ENCODE measurements around the gene UNC45A. TPM values are rescaled to one million over a fixed set of nuclear protein-coding genes. Genes with fewer than 3 reads are reported as not detected.

UNC45A gene
- total RNA-seq, 1 donor from 2014 or later = 24.4 TPM

DNA sequence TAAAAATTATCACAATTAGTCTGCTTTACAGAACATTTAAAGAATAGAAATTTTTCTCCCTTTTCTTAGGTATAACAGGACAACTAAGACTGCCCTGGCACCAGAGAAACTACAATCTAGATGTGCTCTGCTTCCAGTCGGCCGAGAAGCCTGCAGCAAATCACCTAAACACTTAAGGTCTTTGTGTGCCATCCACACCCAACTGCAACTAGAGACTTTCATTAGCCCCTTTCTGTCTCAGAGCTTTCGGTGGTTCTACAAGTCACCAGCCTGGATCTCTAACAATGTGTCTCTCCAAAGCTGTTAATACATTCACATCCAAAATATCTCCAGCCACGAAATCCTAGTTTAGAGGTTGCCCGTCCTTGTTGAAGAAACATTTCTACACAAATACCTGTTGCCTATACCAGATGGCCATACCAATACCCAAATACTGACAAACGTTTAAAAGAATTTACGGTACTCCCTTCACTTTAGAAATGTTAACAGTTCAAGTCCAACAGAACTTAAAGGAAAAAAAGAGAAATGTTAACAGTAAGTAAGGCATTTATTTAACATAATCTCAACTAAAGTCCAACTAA lies 52.6 kb downstream of the UNC45A start:
- no peak for DNase-seq
- ATAC-seq = no peak
- intact Hi-C loops (cut with micrococcal nuclease) = no loop called here

DNA sequence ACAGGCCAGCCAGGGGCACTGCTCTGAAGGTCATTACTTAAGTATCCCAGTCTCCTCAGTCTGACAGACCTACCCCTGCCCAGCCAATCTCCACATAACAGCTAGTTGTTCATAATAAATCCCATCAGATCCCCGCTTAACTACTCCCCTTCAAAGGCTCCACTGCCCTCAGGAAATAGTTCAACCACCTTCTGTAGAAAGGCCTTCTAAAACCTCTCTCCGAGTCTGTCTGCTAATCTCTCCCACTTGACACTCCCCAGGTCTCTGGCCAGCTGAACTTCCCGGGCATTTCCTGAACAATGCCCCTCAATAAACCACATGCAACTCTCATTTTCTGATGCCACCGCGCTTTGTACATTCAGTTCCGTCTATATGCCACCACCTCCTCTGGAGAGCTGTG lies 53.2 kb downstream of the UNC45A start:
- ATAC-seq (no peak), DNase-seq (no peak)
- intact Hi-C loops (cut with micrococcal nuclease) = no loop called here

DNA sequence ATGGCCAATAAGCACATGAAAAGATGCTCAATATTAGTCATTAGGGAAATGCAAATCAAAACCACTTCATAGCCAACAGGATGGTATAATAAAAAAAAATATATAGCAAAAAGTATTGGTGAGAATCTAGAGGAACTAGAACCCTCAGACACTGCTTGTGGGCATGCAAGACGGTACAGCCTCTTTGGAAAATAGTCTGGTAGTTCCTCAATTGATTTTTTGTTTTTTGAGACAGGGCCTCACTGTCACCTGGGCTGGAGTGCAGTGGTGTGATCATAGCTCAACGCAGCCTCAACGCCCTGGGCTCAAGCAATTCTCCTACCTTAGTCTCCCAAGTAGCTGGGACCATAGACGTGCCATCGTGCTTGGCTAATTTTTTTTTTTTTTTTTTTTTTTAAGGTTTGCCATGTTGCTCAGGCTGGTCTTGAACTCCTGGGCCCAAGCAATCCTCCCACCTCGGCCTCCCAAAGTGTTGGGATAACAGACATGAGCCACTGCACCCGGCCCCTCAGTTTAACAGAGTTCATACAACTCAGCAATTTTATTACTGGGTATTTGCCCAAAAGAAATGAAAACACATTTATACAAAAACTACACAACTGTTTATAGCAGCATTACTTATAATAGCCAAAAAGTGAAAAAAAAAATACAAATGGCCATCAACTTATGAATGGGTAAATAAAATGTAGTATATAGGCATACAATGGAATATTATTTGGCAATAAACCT lies 54.1 kb downstream of the UNC45A start:
- ATAC-seq (no peak), DNase-seq (no peak)
- intact Hi-C loops (cut with micrococcal nuclease) = no loop called here

DNA sequence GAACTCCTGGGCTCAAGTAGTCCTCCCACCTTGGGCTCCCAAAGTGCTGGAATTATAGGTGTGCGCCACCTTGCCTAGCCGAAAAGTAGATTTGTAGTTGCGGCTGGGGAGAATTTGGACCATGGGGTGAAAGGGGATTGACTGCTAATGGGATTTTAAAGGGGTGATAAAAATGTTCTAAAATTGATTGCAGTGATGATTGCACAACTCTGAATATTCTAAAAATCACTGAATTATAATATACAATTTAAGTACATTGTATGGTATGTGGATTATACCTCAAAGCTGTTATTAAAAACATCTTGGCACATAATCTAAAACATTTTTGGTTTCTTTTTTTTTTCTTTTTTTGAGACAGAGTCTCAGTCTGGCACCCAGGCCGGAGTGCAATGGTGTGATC lies 55.4 kb downstream of the UNC45A start:
- intact Hi-C loops (cut with micrococcal nuclease) = no loop called here
- ATAC-seq (no peak), DNase-seq (no peak)

DNA sequence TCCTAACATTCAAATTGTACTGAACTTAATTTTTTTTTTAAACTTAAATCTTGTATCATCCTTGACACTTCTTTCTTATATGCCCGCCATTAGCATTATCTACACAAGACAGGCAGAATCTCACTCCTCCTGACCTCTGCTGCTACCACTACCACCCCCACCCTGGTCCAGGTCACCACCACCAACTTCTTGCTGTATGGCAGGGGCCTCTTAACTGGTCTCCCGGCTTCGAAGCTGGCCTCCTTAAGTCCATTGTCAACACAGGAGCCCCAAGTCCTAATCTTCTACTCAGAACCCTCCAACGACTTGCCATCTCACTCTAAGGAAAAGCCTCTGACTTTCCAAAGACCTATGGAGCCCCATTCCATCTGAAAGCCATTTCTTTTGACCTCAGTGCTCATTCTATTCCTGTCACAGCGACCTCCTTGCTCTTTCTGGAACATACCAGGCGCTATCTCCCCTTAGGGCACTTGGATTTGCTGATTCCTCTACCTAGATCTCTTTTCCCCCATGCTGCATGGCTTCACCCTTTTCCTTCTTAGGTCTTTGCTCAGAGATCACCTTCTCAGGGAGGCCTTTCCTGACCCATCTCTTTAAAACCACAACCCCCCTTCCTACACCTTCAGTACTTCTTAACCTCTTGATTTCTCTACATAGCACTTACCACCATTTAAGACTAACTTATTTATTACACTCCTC lies 56.7 kb downstream of the UNC45A start:
- intact Hi-C loops (cut with micrococcal nuclease) = no loop called here
- ATAC-seq = no peak
- DNase-seq = no peak

DNA sequence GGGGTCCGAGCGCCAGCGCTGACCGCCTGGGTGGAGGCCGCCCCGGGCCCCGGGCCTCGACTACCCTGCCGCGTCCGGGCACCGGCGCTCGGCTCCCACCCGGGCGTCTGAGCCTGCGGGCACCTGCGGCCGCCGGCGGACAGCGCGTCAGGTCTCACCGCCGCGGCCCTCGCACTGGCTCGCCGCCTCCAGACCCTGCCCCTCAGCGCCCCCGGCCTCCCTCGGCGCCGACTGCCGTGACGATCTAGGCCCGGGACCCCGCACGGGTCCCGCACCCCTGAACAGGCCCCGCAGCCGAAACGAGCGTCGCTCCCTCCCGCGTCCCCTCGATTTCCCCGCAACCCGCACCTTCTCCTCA lies 59.0 kb downstream of the UNC45A start:
- intact Hi-C loops (cut with micrococcal nuclease) = no loop called here
- ATAC-seq = peak; percentile 40
- DNase-seq = peak; percentile 43

DNA sequence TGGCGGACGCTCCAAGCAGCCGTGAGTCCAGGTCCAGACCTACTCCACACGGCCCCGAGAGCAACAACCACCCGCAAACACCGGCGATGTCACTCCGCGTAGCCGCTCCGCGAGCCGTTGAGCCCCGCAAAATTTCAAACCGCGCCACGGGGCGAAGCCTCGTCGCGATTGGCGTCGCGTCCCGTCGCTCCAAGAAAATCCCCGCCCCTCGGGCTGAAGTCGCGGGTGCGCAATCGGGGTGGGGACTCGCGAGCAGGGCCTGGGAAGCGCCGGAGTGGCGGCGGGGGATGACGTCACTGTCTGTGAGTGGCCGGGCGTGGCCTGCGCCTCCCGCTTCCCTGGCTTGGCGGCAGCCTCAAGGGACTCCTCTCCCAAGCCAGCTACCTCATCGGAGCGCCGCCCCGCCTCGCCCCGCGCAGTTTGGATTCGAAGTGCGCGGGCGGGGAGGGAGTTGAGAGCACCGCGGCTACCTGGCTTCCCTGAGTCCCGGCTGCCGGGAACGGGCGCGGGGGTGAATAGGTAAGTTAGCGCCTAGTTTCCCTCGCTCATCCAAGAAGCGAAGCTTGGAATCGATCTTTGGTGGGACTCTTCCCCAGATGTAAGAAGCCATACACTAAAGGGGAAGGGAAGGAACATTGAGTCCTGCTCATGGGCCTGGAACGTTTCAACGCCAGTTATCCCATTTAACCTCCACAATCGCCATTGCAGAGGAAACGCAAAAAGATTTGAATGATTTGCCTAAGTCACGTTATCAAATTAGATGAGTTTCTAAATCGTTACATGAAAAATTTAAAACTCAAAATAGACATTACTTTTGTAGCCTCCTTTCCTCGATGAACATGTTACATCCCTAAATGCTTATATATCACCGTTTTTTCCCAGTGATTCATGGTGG lies 59.6 kb downstream of the UNC45A start, which contains the start of gene PRC1:
TSS of gene PRC1 (minus strand) at position 119 of the 895 bp plus-strand sequence. CDS start at position 1, 118 bp downstream.
- peak; percentile 100 for ATAC-seq
- intact Hi-C loops (cut with micrococcal nuclease) = no loop called here
- peak; percentile 99 for DNase-seq

DNA sequence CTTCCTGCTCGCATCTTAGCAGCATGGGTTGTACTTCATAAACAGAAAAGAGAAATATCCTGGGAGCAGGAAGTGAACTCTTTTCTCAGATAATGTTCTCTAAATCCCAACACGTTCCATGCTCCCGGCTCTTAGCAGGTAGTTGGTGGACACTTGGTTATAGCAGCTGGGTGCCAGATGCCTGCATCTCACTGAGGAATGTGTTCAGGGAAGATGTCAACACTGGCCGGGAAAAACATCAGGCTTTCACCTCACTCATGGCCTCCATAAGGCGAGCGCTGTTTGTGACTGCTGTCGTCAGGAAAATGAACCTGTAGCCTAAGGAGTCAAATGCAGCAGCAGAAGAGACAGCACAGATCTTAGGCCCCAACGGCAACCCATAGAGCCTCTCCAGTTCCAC lies 63.7 kb downstream of the UNC45A start:
- DNase-seq = no peak
- intact Hi-C loops (cut with micrococcal nuclease) = no loop called here
- ATAC-seq = no peak

DNA sequence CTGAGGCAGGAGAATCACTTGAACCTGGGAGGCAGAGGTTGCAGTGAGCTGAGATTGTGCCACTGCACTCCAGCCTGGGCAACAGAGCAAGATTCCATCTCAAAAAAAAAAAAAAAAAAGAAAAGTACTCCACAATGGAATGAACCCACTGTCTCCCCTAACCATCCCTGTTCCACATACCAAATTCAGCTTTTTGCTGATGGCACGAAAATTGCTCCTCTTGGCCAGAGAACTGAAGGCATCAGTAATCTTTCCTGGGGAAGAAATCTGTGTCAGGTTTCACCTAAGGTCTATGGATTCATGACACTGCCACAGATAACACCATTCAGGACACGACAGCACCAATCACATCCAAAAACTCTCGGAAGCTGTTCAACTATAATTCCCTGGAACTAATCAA lies 66.1 kb downstream of the UNC45A start:
- ATAC-seq = no peak
- DNase-seq = no peak
- intact Hi-C loops (cut with micrococcal nuclease) = no loop called here

Other genes with a start within 250 kb of the UNC45A start
- gene BLM, start 217.9 kb upstream of the UNC45A start, total RNA-seq = 35.9 TPM
- gene FURIN, start 66.7 kb upstream of the UNC45A start, total RNA-seq = 49.9 TPM
- gene FES, start 50.8 kb upstream of the UNC45A start, total RNA-seq = 15.4 TPM
- 146 TPM for gene MAN2A2, start 32.0 kb upstream of the UNC45A start, total RNA-seq
- gene HDDC3, start 2.7 kb upstream of the UNC45A start, total RNA-seq = 15.0 TPM
- gene RCCD1, start 19.6 kb downstream of the UNC45A start, total RNA-seq = 11.5 TPM
- 3.3 TPM for gene PRC1, start 59.2 kb downstream of the UNC45A start, total RNA-seq
- gene VPS33B, start 87.3 kb downstream of the UNC45A start, total RNA-seq = 6.1 TPM
- 2.5 TPM for gene SV2B, start 165.0 kb downstream of the UNC45A start, total RNA-seq